ENCODE results near the gene DYNC2H1. TPM values are rescaled to one million over a fixed set of nuclear protein-coding genes. Genes with fewer than 3 reads are reported as not detected.
"Not testable (repeated sequence)": the region's sequence is repeated elsewhere in the genome, so short reads cannot be mapped to it uniquely, and the experiment has no call there.

The DYNC2H1 gene
- total RNA-seq, 1 donor from 2014 or later: 35.4 TPM

- intact Hi-C loops (cut with DNase I): no loop called here
- DNase-seq (ENCODE audit: low spot score): no peak
- no peak for ATAC-seq
Observed at GRCh38 chr11:103339485-103339857, 230.2 kb downstream of the DYNC2H1 start.

GRCh38 chr11:103340956-103341355 lies 231.7 kb downstream of the DYNC2H1 start:
- DNase-seq (ENCODE audit: low spot score) (no peak), ATAC-seq (no peak)
- intact Hi-C loops (cut with DNase I): no loop called here

- ATAC-seq (no peak), DNase-seq (ENCODE audit: low spot score) (no peak)
- intact Hi-C loops (cut with DNase I): no loop called here
Observed at GRCh38 chr11:103344886-103345285, 235.7 kb downstream of the DYNC2H1 start.

- no peak for ATAC-seq
- intact Hi-C loops (cut with DNase I): no loop called here
- no peak for DNase-seq (ENCODE audit: low spot score)
Observed at GRCh38 chr11:103349595-103349994, 240.4 kb downstream of the DYNC2H1 start.

GRCh38 chr11:103354656-103355055 lies 245.4 kb downstream of the DYNC2H1 start:
- DNase-seq (ENCODE audit: low spot score) (no peak), ATAC-seq (no peak)
- intact Hi-C loops (cut with DNase I): no loop called here

GRCh38 chr11:103358251-103358650 lies 249.0 kb downstream of the DYNC2H1 start:
- ATAC-seq (no peak), DNase-seq (ENCODE audit: low spot score) (no peak)
- intact Hi-C loops (cut with DNase I): no loop called here

- no peak for ATAC-seq
Observed at GRCh38 chr11:103359216-103359615, 250.0 kb downstream of the DYNC2H1 start.

GRCh38 chr11:103364687-103365086 lies 255.5 kb downstream of the DYNC2H1 start:
- intact Hi-C loops (cut with DNase I): no loop called here
- no peak for ATAC-seq
- DNase-seq (ENCODE audit: low spot score): no peak

More at GRCh38 chr11:103359216-103359615, 250.0 kb downstream of the DYNC2H1 start:
- intact Hi-C loops (cut with DNase I): no loop called here
- no peak for DNase-seq (ENCODE audit: low spot score)

- intact Hi-C loops (cut with DNase I): no loop called here
- ATAC-seq: no peak
- no peak for DNase-seq (ENCODE audit: low spot score)
Observed at GRCh38 chr11:103367650-103368049, 258.4 kb downstream of the DYNC2H1 start.

- ATAC-seq (no peak), DNase-seq (ENCODE audit: low spot score) (no peak)
- intact Hi-C loops (cut with DNase I): no loop called here
Observed at GRCh38 chr11:103368145-103368544, 258.9 kb downstream of the DYNC2H1 start.

GRCh38 chr11:103370076-103370475 lies 260.9 kb downstream of the DYNC2H1 start:
- no peak for DNase-seq (ENCODE audit: low spot score)
- intact Hi-C loops (cut with DNase I): no loop called here
- no peak for ATAC-seq

GRCh38 chr11:103372906-103373305 lies 263.7 kb downstream of the DYNC2H1 start:
- ATAC-seq: no peak
- DNase-seq (ENCODE audit: low spot score): no peak
- intact Hi-C loops (cut with DNase I): no loop called here

GRCh38 chr11:103374227-103374626 lies 265.0 kb downstream of the DYNC2H1 start:
- ATAC-seq; DNase-seq (ENCODE audit: low spot score); intact Hi-C loops (cut with DNase I): not testable (repeated sequence)

- ATAC-seq: no peak
- no peak for DNase-seq (ENCODE audit: low spot score)
- intact Hi-C loops (cut with DNase I): no loop called here
Observed at GRCh38 chr11:103378931-103379330, 269.7 kb downstream of the DYNC2H1 start.

GRCh38 chr11:103380031-103380430 lies 270.8 kb downstream of the DYNC2H1 start:
- DNase-seq (ENCODE audit: low spot score) (no peak), ATAC-seq (no peak)
- intact Hi-C loops (cut with DNase I): no loop called here

- ATAC-seq: no peak
- no peak for DNase-seq (ENCODE audit: low spot score)
- intact Hi-C loops (cut with DNase I): no loop called here
Observed at GRCh38 chr11:103384652-103385051, 275.4 kb downstream of the DYNC2H1 start.

- ATAC-seq (no peak), DNase-seq (ENCODE audit: low spot score) (no peak)
- intact Hi-C loops (cut with DNase I): no loop called here
Observed at GRCh38 chr11:103395612-103396011, 286.4 kb downstream of the DYNC2H1 start.

- intact Hi-C loops (cut with DNase I): no loop called here
- ATAC-seq (no peak), DNase-seq (ENCODE audit: low spot score) (no peak)
Observed at GRCh38 chr11:103396237-103396636, 287.0 kb downstream of the DYNC2H1 start.

GRCh38 chr11:103397369-103397768 lies 288.1 kb downstream of the DYNC2H1 start:
- ATAC-seq: no peak
- no peak for DNase-seq (ENCODE audit: low spot score)
- intact Hi-C loops (cut with DNase I): no loop called here

GRCh38 chr11:103398829-103399228 lies 289.6 kb downstream of the DYNC2H1 start:
- intact Hi-C loops (cut with DNase I): no loop called here
- DNase-seq (ENCODE audit: low spot score) (no peak), ATAC-seq (no peak)

GRCh38 chr11:103406357-103406756 lies 297.1 kb downstream of the DYNC2H1 start:
- ATAC-seq (no peak), DNase-seq (ENCODE audit: low spot score) (no peak)
- intact Hi-C loops (cut with DNase I): no loop called here

GRCh38 chr11:103407641-103408040 lies 298.4 kb downstream of the DYNC2H1 start:
- intact Hi-C loops (cut with DNase I): no loop called here
- ATAC-seq (no peak), DNase-seq (ENCODE audit: low spot score) (no peak)
